Effector memory CD4-positive, alpha-beta T cell (primary cell): ENCODE data around the gene SOX30.

Experiments
- DNase-seq, 3 donors: peaks; one replicate each; pipeline ENCODE4 v3.0.0-alpha.2; 2020
- H3K27ac ChIP-seq: 2 replicates; pipeline ENCODE4 v1.7.0; 2013; ENCODE audit warnings: mild to moderate bottlenecking, low read length, moderate library complexity; ENCODE audit not compliant: insufficient read depth, poor library complexity, severe bottlenecking
- H3K27me3 ChIP-seq: replicated peaks from 2 replicates; pipeline ENCODE4 v1.7.0; 2013; ENCODE audit warnings: mild to moderate bottlenecking, low read length; ENCODE audit not compliant: insufficient read depth, control insufficient read depth, poor library complexity, severe bottlenecking
- H3K36me3 ChIP-seq: 2 replicates; pipeline ENCODE4 v1.7.0; 2013; ENCODE audit warnings: mild to moderate bottlenecking, low read length, moderate library complexity; ENCODE audit not compliant: control insufficient read depth, insufficient read depth
- H3K4me1 ChIP-seq: 2 replicates; pipeline ENCODE4 v1.7.0; 2013; ENCODE audit warnings: low read length, mild to moderate bottlenecking; ENCODE audit not compliant: control insufficient read depth, insufficient read depth, poor library complexity, severe bottlenecking
- H3K4me3 ChIP-seq: 2 replicates; pipeline ENCODE4 v1.7.0; 2013; ENCODE audit warnings: low read length, low read depth, mild to moderate bottlenecking; ENCODE audit not compliant: insufficient read depth, poor library complexity, severe bottlenecking
- H3K9me3 ChIP-seq: 2 replicates; pipeline ENCODE4 v1.7.0; 2013; ENCODE audit warnings: mild to moderate bottlenecking, low read length, moderate library complexity; ENCODE audit not compliant: control insufficient read depth

Gene SOX30

DNA sequence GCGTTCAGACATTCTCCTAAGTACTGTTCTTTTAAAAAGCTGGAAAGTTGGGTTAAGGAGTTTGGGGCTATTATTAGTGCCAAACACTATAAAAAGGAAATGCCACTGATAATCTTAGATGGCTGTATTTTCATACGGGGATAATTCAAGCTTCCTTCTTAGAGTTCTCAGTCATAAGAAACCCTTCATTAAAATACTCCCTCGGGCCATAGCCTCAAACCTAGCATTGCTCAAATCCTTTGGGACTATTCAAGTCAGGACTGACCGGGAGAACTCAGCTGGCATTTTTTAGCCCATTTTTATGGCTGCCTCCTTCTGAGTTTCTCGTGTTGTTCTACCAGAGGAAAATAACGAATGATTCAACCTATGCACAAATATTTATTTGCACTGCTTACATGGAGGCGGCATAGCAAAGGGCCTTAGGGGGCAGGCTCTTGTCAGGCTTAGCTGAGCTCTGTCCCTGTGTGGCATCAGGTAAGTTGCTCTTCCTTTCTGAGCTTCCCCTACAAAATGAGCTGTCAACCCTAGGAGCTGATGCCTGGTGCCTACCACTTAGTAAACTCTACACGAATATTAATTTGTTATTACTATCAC is 43.2 kb downstream of the SOX30 start:
- no peaks in the 10 kb centered on the region for H3K9me3 ChIP-seq
- H3K4me1 ChIP-seq, result peaks cover 46% of the 10 kb centered on the region
- no peak overlapping the region for H3K27ac ChIP-seq
- H3K36me3 ChIP-seq, result no peaks in the 10 kb centered on the region
- H3K27me3 ChIP-seq, result no peaks in the 10 kb centered on the region
- DNase-seq, result no peak
- H3K4me3 ChIP-seq, result no peak overlapping the region

GRCh38 chr5:157607371-157608161 is 44.7 kb downstream of the SOX30 start:
- no peaks in the 10 kb centered on the region for H3K9me3 ChIP-seq
- H3K4me1 ChIP-seq, result peaks cover 47% of the 10 kb centered on the region
- peak; percentile 60 to 70 (median 62) for DNase-seq
- H3K4me3 ChIP-seq, result no peak overlapping the region
- peak overlapping the region; percentile 30 for H3K27ac ChIP-seq
- no peaks in the 10 kb centered on the region for H3K27me3 ChIP-seq
- no peaks in the 10 kb centered on the region for H3K36me3 ChIP-seq

- no peak for DNase-seq
- Histone ChIP-seq H3K4me1 (peaks cover 49% of the 10 kb centered on the region), H3K27ac (no peak overlapping the region), H3K4me3 (no peak overlapping the region), H3K36me3 (no peaks in the 10 kb centered on the region), H3K9me3 (no peaks in the 10 kb centered on the region), H3K27me3 (no peaks in the 10 kb centered on the region)
Observed at GRCh38 chr5:157606046-157606445, 46.2 kb downstream of the SOX30 start.

- DNase-seq, result peak; percentile 64 to 75 (median 66)
- Histone ChIP-seq H3K9me3 (no peaks in the 10 kb centered on the region), H3K27ac (peak overlapping the region; percentile 80), H3K4me1 (peaks cover 45% of the 10 kb centered on the region), H3K36me3 (no peaks in the 10 kb centered on the region), H3K27me3 (no peaks in the 10 kb centered on the region), H3K4me3 (no peak overlapping the region)
Observed at GRCh38 chr5:157603333-157604190, 48.7 kb downstream of the SOX30 start.

GRCh38 chr5:157602505-157602904 is 49.7 kb downstream of the SOX30 start:
- Histone ChIP-seq H3K27me3 (no peaks in the 10 kb centered on the region), H3K4me1 (peaks cover 37% of the 10 kb centered on the region), H3K36me3 (no peaks in the 10 kb centered on the region), H3K9me3 (no peaks in the 10 kb centered on the region), H3K27ac (peak overlapping the region; percentile 80), H3K4me3 (peak overlapping the region; percentile 8)
- DNase-seq, result peak in 1 of 3 donors; percentile 27

DNA sequence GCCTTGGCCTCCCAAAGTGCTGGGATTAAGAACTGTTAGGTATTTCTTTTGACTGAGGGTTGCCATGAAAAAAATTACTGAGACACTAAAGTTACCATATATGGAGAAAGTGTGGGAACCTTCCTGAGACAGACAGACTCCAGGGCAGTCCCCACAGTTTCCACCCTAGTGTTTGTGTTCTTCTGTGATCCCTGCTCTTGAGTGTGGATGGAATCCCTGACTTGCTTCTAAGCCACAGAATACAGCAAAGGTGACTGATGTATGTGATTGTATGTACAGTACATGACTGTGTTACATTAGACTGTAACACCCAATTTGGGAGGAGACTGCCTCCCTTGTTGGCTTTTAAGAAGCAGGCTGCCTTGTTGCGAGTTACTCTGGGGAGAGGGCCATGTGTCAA is 52.0 kb downstream of the SOX30 start:
- Histone ChIP-seq H3K27me3 (no peaks in the 10 kb centered on the region), H3K9me3 (no peaks in the 10 kb centered on the region), H3K4me1 (peaks cover 38% of the 10 kb centered on the region), H3K27ac (no peak overlapping the region), H3K36me3 (no peaks in the 10 kb centered on the region), H3K4me3 (no peak overlapping the region)
- no peak for DNase-seq

GRCh38 chr5:157599565-157599964 is 52.7 kb downstream of the SOX30 start:
- no peak overlapping the region for H3K4me3 ChIP-seq
- no peak for DNase-seq
- no peak overlapping the region for H3K27ac ChIP-seq
- no peaks in the 10 kb centered on the region for H3K27me3 ChIP-seq
- H3K4me1 ChIP-seq, result peaks cover 45% of the 10 kb centered on the region
- H3K9me3 ChIP-seq, result no peaks in the 10 kb centered on the region
- H3K36me3 ChIP-seq, result no peaks in the 10 kb centered on the region

GRCh38 chr5:157598350-157598936 is 53.8 kb downstream of the SOX30 start:
- Histone ChIP-seq H3K9me3 (no peaks in the 10 kb centered on the region), H3K4me1 (peaks cover 35% of the 10 kb centered on the region), H3K36me3 (no peaks in the 10 kb centered on the region), H3K27me3 (no peaks in the 10 kb centered on the region), H3K4me3 (no peak overlapping the region), H3K27ac (no peak overlapping the region)
- DNase-seq, result no peak

DNA sequence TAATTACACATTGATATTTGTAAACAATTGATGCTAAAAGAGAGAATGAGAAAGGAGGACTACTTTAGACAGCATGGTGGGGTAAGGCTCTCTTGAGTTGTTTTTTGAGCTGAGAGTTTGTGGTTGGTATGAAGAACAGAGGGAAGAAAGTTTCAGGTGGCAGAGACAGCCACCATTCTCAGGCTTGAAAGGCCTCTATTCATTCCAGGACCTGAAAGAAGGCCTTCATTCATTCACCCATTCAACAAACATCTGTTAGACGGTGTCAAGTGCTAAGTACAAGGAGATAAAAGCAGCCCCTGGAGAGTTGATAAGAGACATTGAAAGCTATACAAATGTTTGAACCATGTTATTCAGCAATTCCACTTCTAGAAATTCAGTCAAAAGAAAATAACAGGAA is 55.0 kb downstream of the SOX30 start:
- H3K36me3 ChIP-seq, result no peaks in the 10 kb centered on the region
- no peak overlapping the region for H3K27ac ChIP-seq
- no peaks in the 10 kb centered on the region for H3K27me3 ChIP-seq
- no peak for DNase-seq
- H3K4me1 ChIP-seq, result peaks cover 34% of the 10 kb centered on the region
- no peak overlapping the region for H3K4me3 ChIP-seq
- no peaks in the 10 kb centered on the region for H3K9me3 ChIP-seq
